Mucosa of stomach (tissue), 1 donor: ENCODE measurements around the gene MAT2B.
A peak's percentile ranks its signal among the peaks of the same experiment; 100 is the strongest.

Experiments
- H3K27me3 ChIP-seq: one replicate; pipeline ENCODE4 v1.7.0; 2013; ENCODE audit warnings: mild to moderate bottlenecking, low read length; ENCODE audit not compliant: control insufficient read depth, insufficient read depth
- H3K36me3 ChIP-seq: one replicate; pipeline ENCODE4 v1.7.0; 2013; ENCODE audit warnings: low read length; ENCODE audit not compliant: control insufficient read depth, insufficient read depth
- H3K4me1 ChIP-seq: one replicate; pipeline ENCODE4 v1.7.0; 2013; ENCODE audit warnings: mild to moderate bottlenecking, low read length; ENCODE audit not compliant: control insufficient read depth, insufficient read depth
- H3K4me3 ChIP-seq: one replicate; pipeline ENCODE4 v1.7.0; 2013; ENCODE audit warnings: low read length
- H3K9ac ChIP-seq: one replicate; pipeline ENCODE4 v1.7.0; 2013; ENCODE audit warnings: mild to moderate bottlenecking, low read length, moderate library complexity
- H3K9me3 ChIP-seq: one replicate; pipeline ENCODE4 v1.7.0; 2013; ENCODE audit warnings: mild to moderate bottlenecking, low read length, moderate library complexity; ENCODE audit not compliant: control insufficient read depth
- donor health status: Pancreatic carcinoma.

MAT2B gene

DNA sequence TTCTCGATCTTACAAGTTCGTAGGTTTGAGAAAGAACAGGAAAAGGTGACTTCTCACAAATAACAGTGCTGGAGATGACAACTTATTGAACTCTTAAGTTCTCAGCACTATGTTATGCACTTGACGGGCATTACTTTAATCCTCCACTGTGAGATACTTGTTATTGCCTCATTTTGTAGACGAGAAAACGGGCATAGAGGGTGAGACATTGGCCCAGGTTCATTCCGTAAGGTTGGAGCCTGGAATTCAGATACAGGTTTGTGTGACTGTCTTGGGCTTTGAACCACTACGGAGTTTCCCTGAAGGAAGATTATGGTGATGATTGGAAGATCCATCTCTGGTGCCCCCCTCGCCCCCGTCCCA is 657 bp downstream of the MAT2B start:
- H3K4me3 ChIP-seq = peak overlapping the region; percentile 71
- H3K27me3 ChIP-seq = no peaks in the 10 kb centered on the region
- H3K4me1 ChIP-seq = peaks cover 4% of the 10 kb centered on the region
- H3K9ac ChIP-seq = peak overlapping the region; percentile 91
- no peaks in the 10 kb centered on the region for H3K36me3 ChIP-seq
- H3K9me3 ChIP-seq = no peaks in the 10 kb centered on the region

DNA sequence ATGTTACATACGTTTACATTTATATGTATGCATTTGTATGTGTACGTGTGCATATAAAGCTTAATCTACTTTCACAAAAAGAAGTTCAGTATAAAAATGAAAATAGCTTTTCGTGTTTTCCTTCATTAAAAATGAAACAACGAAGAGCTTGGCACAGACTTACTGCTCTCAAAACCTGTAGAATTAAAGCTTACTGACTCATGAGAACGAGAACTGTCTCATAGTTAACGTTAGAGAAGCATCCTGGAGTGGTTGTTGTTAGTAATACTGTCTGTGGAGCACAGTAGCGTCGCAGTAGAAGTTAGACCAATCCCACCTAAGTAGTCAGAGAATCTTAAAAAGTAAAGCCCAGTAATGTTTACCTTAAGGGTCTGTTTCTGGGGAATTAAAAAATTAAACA is 1.3 kb downstream of the MAT2B start:
- H3K27me3 ChIP-seq = no peaks in the 10 kb centered on the region
- peaks cover 4% of the 10 kb centered on the region for H3K4me1 ChIP-seq
- H3K9ac ChIP-seq = peak overlapping the region; percentile 91
- no peaks in the 10 kb centered on the region for H3K36me3 ChIP-seq
- H3K4me3 ChIP-seq = peak overlapping the region; percentile 71
- H3K9me3 ChIP-seq = no peaks in the 10 kb centered on the region

DNA sequence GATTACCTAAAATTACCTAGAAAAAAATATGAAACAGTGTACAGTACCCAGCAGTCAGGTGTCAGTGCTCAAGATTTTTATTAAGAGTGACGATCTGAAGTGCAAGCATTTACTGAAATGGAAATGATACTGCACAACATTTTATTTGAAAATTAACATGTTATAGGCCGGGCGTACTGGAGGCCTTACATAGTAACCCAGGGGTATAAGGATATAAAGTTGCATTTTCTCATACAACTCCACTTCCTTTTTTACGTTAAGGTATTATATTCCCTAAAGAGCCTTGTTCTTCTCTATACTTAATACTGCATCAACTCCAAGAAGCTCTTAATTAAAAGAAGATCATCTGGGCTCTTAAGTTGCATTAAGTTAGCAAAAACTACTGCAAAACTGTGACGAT is 3.3 kb downstream of the MAT2B start:
- Histone ChIP-seq H3K9ac (peak overlapping the region; percentile 52), H3K36me3 (peaks cover 7% of the 10 kb centered on the region), H3K4me1 (peaks cover 4% of the 10 kb centered on the region), H3K27me3 (no peaks in the 10 kb centered on the region), H3K4me3 (peak overlapping the region; percentile 17), H3K9me3 (no peaks in the 10 kb centered on the region)

DNA sequence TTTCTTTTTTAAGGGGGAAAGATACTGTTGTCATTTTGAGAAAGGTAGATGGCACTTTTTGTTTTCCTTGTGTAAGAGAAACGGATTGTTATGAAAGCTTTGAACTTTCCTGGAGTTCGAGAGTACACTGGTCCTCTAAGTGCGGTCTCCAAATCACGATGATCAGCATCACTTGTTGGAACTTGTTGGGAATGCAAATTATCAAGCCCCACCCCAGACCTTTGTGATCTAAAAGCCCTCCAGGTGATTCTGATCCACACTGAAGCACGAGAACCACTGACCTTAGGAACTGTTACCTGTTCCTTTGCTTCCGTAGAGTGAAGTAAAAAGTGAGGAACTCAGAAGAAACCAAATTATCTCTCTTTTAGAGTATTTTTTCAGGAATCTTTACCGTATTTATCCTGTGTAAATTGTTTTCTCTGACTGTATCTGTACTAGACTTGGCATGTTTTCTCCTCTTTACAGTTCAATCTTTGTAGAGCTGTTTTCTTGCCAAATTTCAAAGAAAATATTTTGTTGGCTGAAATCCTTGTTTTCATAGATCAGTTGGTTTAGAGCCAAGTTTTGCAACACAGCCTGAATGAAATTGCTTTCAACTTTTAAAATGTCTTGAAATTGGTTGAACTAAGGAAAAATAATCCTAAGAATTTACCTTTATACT is 4.0 kb downstream of the MAT2B start:
- Histone ChIP-seq H3K9ac (peak overlapping the region; percentile 52), H3K4me1 (peaks cover 4% of the 10 kb centered on the region), H3K27me3 (no peaks in the 10 kb centered on the region)

GRCh38 chr5:163512526-163512925 is 7.1 kb downstream of the MAT2B start:
- Histone ChIP-seq H3K4me1 (peaks cover 4% of the 10 kb centered on the region), H3K36me3 (peaks cover 10% of the 10 kb centered on the region), H3K4me3 (no peak overlapping the region), H3K9me3 (no peaks in the 10 kb centered on the region), H3K9ac (no peak overlapping the region), H3K27me3 (no peaks in the 10 kb centered on the region)

More for the DNA sequence above, 4.0 kb downstream of the MAT2B start:
- Histone ChIP-seq H3K36me3 (peaks cover 7% of the 10 kb centered on the region), H3K9me3 (no peaks in the 10 kb centered on the region), H3K4me3 (peak overlapping the region; percentile 17)

DNA sequence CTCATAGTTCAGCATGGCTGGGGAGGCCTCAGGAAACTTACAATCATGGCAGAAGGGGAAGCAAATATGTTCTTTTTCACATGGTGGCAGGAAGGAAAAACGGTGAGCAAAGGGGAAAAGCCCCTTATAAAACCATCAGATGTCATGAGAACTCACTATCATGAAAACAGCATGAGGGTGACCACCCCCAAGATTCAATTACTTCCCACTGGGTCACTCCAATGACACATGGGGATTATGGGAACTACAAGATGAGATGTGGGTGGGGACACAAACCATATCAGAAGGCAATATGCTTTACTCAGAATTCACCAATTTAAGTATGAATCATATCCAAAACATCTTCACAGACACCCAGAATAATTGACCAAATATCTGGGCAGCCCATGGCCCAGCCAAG is 19.7 kb downstream of the MAT2B start:
- Histone ChIP-seq H3K4me3 (no peak overlapping the region), H3K9ac (no peak overlapping the region), H3K27me3 (no peaks in the 10 kb centered on the region), H3K9me3 (no peaks in the 10 kb centered on the region), H3K4me1 (no peaks in the 10 kb centered on the region), H3K36me3 (no peaks in the 10 kb centered on the region)

DNA sequence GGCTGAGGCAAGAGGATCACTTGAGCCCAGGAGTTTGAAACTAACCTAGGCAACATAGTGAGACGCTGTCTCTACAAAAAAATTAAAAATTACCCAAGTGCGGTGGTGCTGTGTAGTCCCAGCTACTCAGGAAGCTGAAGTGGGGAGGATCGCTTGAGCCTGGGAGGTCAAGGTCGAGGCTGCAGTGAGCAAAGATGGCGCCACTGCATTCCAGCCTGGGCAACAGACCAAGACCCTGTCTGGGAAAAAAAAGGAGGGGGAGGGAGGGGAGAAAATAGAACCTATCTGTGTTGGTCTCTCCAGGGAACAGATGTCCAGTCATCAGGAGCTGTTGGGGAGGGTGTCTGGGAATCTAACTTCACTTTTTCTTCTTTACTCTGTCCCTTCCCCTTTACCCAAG is 24.3 kb downstream of the MAT2B start:
- H3K9me3 ChIP-seq = no peaks in the 10 kb centered on the region
- H3K36me3 ChIP-seq = no peaks in the 10 kb centered on the region
- peaks cover 3% of the 10 kb centered on the region for H3K4me1 ChIP-seq
- no peaks in the 10 kb centered on the region for H3K27me3 ChIP-seq
- no peak overlapping the region for H3K9ac ChIP-seq
- H3K4me3 ChIP-seq = no peak overlapping the region

DNA sequence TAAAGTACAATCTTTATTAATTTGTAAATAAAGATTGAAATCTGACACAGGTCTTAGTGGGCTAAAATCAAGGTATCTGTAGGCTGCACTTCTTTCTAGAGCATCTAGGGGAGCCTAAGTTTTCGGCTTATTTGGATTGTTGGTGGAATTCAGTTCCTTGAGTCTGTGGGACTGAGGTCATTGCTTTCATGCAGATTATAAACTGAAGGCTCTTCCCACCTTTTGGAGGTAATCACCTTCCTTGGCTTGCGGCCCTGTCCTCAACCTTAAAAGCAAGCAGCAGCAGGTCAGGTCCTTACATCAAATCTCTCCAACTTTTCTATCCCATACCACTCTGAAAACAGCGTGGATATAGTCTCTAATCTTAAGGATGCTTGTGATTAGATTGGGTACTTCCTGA is 25.9 kb downstream of the MAT2B start:
- Histone ChIP-seq H3K36me3 (no peaks in the 10 kb centered on the region), H3K9ac (no peak overlapping the region)

GRCh38 chr5:163532171-163533084 is 27.0 kb downstream of the MAT2B start:
- no peaks in the 10 kb centered on the region for H3K9me3 ChIP-seq
- H3K36me3 ChIP-seq = no peaks in the 10 kb centered on the region
- no peak overlapping the region for H3K4me3 ChIP-seq
- no peak overlapping the region for H3K9ac ChIP-seq
- H3K27me3 ChIP-seq = no peaks in the 10 kb centered on the region
- peaks cover 4% of the 10 kb centered on the region for H3K4me1 ChIP-seq

More for the DNA sequence above, 25.9 kb downstream of the MAT2B start:
- H3K4me3 ChIP-seq = no peak overlapping the region
- H3K4me1 ChIP-seq = peaks cover 4% of the 10 kb centered on the region
- no peaks in the 10 kb centered on the region for H3K27me3 ChIP-seq
- H3K9me3 ChIP-seq = no peaks in the 10 kb centered on the region

DNA sequence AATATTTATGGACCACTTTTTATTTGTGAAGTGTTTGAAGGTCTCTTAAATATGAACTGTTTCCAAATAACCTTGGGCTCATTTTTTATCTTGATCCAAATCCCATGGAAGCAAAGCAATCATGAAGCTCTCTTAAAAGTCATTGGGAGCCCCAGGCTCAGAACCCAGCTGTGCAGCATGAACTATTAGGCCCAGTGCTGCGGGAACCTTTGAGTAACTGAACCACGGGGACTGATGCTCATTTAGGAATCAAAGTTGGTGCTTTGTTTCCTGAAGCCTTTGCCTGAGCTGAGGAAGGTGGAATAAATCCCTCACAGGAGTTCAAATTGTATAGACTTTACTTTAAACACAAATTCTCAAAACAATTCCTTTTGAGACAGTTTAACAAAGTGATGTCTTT is 27.8 kb downstream of the MAT2B start:
- Histone ChIP-seq H3K4me3 (no peak overlapping the region), H3K36me3 (no peaks in the 10 kb centered on the region), H3K9me3 (no peaks in the 10 kb centered on the region), H3K9ac (no peak overlapping the region), H3K4me1 (peaks cover 4% of the 10 kb centered on the region), H3K27me3 (no peaks in the 10 kb centered on the region)

DNA sequence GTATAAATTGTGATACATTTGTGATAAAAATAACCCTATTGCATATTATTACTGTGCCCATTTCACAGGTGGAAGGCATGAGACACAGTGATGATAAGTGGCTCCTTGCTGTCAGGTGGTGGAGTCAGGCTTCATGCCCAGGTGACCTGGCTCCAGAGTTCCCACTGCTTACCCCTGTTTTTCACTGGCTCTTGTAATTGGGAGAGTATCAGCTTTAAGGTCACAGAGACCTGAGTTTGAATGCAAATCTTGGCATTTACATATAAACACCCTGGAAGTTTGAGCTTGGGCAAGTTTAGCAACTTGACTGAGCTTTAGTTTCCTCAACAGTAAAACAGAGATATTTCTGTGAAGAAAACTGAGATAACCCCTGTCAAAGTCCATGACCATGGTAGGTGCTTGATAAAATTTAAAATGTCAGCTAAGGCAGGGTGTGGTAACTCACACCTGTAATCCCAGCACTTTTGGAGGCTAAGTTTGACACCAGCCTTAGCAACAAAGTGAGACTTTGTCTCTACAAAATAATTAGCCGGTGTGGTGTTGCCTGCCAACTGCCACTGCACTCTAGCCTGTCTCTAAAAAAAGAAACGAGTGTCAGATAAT is 29.2 kb downstream of the MAT2B start:
- peaks cover 4% of the 10 kb centered on the region for H3K4me1 ChIP-seq
- no peaks in the 10 kb centered on the region for H3K9me3 ChIP-seq
- no peaks in the 10 kb centered on the region for H3K27me3 ChIP-seq
- H3K9ac ChIP-seq = no peak overlapping the region
- no peak overlapping the region for H3K4me3 ChIP-seq
- no peaks in the 10 kb centered on the region for H3K36me3 ChIP-seq

- H3K4me3 ChIP-seq = no peak overlapping the region
- no peaks in the 10 kb centered on the region for H3K27me3 ChIP-seq
- peaks cover 4% of the 10 kb centered on the region for H3K4me1 ChIP-seq
- H3K9ac ChIP-seq = no peak overlapping the region
- no peaks in the 10 kb centered on the region for H3K36me3 ChIP-seq
- no peaks in the 10 kb centered on the region for H3K9me3 ChIP-seq
Observed at GRCh38 chr5:163535290-163535689, 29.9 kb downstream of the MAT2B start.
